GM23248 (cell line): ENCODE data around the gene THSD7A.

Experiments
- EZH2 ChIP-seq: fragments of 200-600 bp; sonication (generic); IDR thresholded peaks from 2 replicates; pipeline ENCODE4 v1.6.1; 2018; ENCODE audit warnings: antibody characterized with exemption, mild to moderate bottlenecking; ENCODE audit not compliant: insufficient read depth, poor library complexity, severe bottlenecking
- EZH2phosphoT487 ChIP-seq: fragments of 200-600 bp; sonication (generic); IDR thresholded peaks from 2 replicates; pipeline ENCODE4 v1.6.1; 2018; ENCODE audit warnings: antibody characterized with exemption, moderate library complexity, mild to moderate bottlenecking, low read depth; ENCODE audit not compliant: insufficient read depth

DNA sequence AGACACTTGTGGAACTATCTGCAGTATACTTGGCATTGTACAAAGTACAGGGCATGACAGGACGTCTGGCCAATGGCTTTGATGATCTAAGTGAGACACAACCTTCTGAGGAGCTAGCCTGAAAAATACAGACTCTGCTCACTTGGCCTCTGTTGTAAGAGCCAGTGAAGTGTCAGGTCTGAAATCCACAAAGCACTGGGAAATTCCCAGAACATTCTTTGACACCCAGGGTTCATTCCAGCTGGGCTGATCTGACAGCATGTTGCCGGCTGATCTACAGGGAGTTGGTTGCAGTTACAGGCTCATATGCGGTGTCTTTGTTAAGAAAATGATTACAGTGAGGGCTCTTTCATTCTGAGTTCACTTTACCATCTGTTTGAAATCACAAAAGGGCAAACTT is 503.7 kb downstream of the THSD7A start:
- no peak for TF ChIP-seq EZH2phosphoT487
- no peak for TF ChIP-seq EZH2
